Right lobe of liver (tissue), 4 donors: ENCODE data around the gene GRK4.

Experiments
- POLR2A ChIP-seq: fragments of 450-650 bp; IDR thresholded peaks from one replicate; pipeline ENCODE4 v1.6.1; 2017; ENCODE audit warnings: antibody characterized with exemption, mild to moderate bottlenecking
- TF ChIP-seq, protein P1 (sequence below), 4 donors: fragments of 200-600 bp in 3 of 4; fragments of 450-650 bp in 1 of 4; IDR thresholded peaks; one replicate each; pipeline versions ENCODE4 v1.5.1 to v1.8.0; 2016 to 2022; ENCODE audit warnings: antibody characterized with exemption in 4 of 4, mild to moderate bottlenecking in 2 of 4
- donor health status: DM: no; HTN: no; CAD: no.
- donor health status: DM: no; HTN: no; CAD: no.
- donor health status: DM: no; HTN: yes; CAD: no.

DNA sequence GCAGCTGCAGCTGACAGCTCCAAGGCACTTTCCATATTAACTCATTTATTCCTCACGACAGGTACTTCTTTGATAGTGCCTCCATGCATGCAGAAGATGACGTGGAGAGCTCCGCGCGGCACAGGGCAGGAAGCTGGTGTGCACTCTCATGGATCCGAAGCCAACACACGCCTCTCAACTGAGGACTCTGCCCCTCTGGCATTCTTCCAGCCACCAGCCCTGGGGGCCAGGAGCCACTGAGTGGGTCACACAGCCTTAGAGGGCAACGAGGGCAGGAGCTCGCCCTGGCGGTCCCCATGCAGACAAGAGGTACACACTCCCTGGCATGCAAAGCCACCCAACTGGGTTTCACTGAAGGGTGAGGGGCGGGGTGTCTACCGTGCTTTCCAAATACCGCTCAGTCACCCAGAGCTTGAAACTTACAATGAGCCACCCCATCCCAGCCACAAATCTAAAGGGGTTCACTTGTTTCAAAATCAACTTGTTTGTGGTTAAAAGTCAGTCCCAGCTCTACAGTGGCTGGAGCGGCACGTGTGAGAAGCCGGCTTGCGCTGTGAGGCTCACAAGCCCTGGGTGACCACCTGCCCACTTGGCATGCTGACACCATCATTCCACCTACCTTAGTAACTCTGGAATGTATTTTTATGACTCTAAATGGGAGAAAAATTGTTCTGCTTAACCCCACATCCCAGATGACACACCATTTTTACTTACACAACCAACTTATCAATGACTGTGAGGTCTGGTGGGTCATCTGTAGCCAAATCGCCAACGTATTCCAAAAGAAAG lies 16.4 kb upstream of the GRK4 start:
- TF ChIP-seq POLR2A, result no peak
- TF ChIP-seq, protein P1, sequence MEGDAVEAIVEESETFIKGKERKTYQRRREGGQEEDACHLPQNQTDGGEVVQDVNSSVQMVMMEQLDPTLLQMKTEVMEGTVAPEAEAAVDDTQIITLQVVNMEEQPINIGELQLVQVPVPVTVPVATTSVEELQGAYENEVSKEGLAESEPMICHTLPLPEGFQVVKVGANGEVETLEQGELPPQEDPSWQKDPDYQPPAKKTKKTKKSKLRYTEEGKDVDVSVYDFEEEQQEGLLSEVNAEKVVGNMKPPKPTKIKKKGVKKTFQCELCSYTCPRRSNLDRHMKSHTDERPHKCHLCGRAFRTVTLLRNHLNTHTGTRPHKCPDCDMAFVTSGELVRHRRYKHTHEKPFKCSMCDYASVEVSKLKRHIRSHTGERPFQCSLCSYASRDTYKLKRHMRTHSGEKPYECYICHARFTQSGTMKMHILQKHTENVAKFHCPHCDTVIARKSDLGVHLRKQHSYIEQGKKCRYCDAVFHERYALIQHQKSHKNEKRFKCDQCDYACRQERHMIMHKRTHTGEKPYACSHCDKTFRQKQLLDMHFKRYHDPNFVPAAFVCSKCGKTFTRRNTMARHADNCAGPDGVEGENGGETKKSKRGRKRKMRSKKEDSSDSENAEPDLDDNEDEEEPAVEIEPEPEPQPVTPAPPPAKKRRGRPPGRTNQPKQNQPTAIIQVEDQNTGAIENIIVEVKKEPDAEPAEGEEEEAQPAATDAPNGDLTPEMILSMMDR (IDR thresholded peaks at IDR 0.05), result no peak
